ENCODE results near the gene NPAS4.
"Not testable (repeated sequence)": the region's sequence is repeated elsewhere in the genome, so short reads cannot be mapped to it uniquely, and the experiment has no call there.

The NPAS4 gene

GRCh38 chr11:66380264-66380663, 40.6 kb upstream of the NPAS4 start:
- H3K36me3 ChIP-seq (ENCODE audit: insufficient read depth, low read length); H3K9me3 ChIP-seq (ENCODE audit: insufficient read depth, low read depth, low read length); H4K20me1 ChIP-seq (ENCODE audit: insufficient read depth, low read length, poor library complexity, severe bottlenecking); H3K27me3 ChIP-seq (ENCODE audit: insufficient read depth, low read length, poor library complexity, severe bottlenecking); H3K9ac ChIP-seq (ENCODE audit: low read depth, low read length, poor library complexity, severe bottlenecking); H3K9me2 ChIP-seq (replicated peaks; ENCODE audit: low read depth, low read length); H3F3A ChIP-seq (ENCODE audit: low read depth); H3K79me2 ChIP-seq (ENCODE audit: insufficient read depth, low read length); H3K4me3 ChIP-seq (ENCODE audit: low read length, poor library complexity, severe bottlenecking); H3K4me2 ChIP-seq (ENCODE audit: low read depth, low read length, poor library complexity, severe bottlenecking); H3K4me1 ChIP-seq (ENCODE audit: insufficient read depth, low read length, poor library complexity, severe bottlenecking): not testable (repeated sequence)
- TF ChIP-seq CTCF (conservative IDR thresholded peaks at IDR 0.05; ENCODE audit: low read length): 0 out of 2 replicates have a peak, but pooled peaks have one; percentile 8
- peak overlapping the region; percentile 72 for H2AFZ ChIP-seq (ENCODE audit: low read length)

- H4K20me1 ChIP-seq (ENCODE audit: insufficient read depth, low read length, poor library complexity, severe bottlenecking); H3K9me2 ChIP-seq (replicated peaks; ENCODE audit: low read depth, low read length); H3F3A ChIP-seq (ENCODE audit: low read depth); H3K9me3 ChIP-seq (ENCODE audit: insufficient read depth, low read depth, low read length); H3K36me3 ChIP-seq (ENCODE audit: insufficient read depth, low read length); H3K9ac ChIP-seq (ENCODE audit: low read depth, low read length, poor library complexity, severe bottlenecking); H2AFZ ChIP-seq (ENCODE audit: low read length); H3K79me2 ChIP-seq (ENCODE audit: insufficient read depth, low read length); H3K27me3 ChIP-seq (ENCODE audit: insufficient read depth, low read length, poor library complexity, severe bottlenecking); H3K4me3 ChIP-seq (ENCODE audit: low read length, poor library complexity, severe bottlenecking); H3K4me1 ChIP-seq (ENCODE audit: insufficient read depth, low read length, poor library complexity, severe bottlenecking); H3K4me2 ChIP-seq (ENCODE audit: low read depth, low read length, poor library complexity, severe bottlenecking): not testable (repeated sequence)
These were observed 36.5 kb upstream of the NPAS4 start for GRCh38 chr11:66384316-66384715.

DNA sequence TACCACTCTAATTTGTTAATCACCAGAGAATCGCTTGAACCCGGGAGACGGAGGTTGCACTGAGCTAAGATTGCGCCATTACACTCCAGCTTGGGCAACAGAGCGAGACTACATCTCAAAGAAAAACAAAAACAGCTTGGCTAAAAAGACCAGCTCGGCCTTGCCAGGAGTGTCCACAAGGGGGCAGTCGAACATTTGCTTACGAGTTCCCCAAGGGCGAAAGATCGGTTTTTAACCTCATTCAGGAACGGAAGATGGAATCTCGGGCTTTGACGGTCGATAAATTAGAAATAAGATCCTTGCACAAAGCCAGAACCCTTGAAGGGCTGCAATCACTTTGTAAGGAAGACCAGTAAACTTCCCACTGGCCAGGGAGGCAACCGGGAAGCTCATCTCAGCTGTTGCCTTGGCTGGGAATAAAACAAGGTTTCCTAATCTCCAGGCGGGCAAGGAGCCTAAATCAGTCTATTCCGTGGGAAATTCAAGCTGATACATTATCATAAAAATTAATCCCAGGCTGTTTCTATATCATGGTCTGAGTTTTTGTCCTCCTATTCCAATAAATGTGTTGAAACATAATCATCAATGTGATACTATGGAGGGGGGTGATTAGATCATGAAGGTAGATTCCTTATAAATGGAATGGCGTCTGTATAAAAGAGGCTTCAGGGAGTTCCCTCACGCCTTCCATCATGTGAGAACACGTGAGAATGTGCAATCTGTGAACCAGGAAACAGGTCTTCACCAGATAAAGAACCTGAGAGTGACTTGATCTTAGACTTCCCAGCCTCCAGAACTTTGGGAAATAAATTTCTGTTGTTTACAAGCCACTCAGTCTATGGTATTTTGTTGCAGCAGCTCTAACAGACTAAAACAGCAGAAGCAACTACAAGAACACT, 34.4 kb upstream of the NPAS4 start:
- H3F3A ChIP-seq (ENCODE audit: low read depth): no peaks in the 10 kb centered on the region
- no peaks in the 10 kb centered on the region for H4K20me1 ChIP-seq (ENCODE audit: insufficient read depth, low read length, poor library complexity, severe bottlenecking)
- no peaks in the 10 kb centered on the region for H3K79me2 ChIP-seq (ENCODE audit: insufficient read depth, low read length)
- peak overlapping the region; percentile 45 for H3K9ac ChIP-seq (ENCODE audit: low read depth, low read length, poor library complexity, severe bottlenecking)
- H3K4me3 ChIP-seq (ENCODE audit: low read length, poor library complexity, severe bottlenecking): peak overlapping the region; percentile 65
- peak overlapping the region; percentile 61 for H3K4me2 ChIP-seq (ENCODE audit: low read depth, low read length, poor library complexity, severe bottlenecking)
- no peaks in the 10 kb centered on the region for H3K9me2 ChIP-seq (replicated peaks; ENCODE audit: low read depth, low read length)
- peaks cover 5% of the 10 kb centered on the region for H3K4me1 ChIP-seq (ENCODE audit: insufficient read depth, low read length, poor library complexity, severe bottlenecking)
- no peaks in the 10 kb centered on the region for H3K9me3 ChIP-seq (ENCODE audit: insufficient read depth, low read depth, low read length)
- peak overlapping the region; percentile 87 for H2AFZ ChIP-seq (ENCODE audit: low read length)
- H3K27me3 ChIP-seq (ENCODE audit: insufficient read depth, low read length, poor library complexity, severe bottlenecking): no peaks in the 10 kb centered on the region
- no peaks in the 10 kb centered on the region for H3K36me3 ChIP-seq (ENCODE audit: insufficient read depth, low read length)
- TF ChIP-seq EZH2phosphoT487 (IDR thresholded peaks at IDR 0.05; ENCODE audit: borderline replicate concordance) (no peak), CTCF (conservative IDR thresholded peaks at IDR 0.05; ENCODE audit: low read length) (peak; percentile 94)
